Activated CD8-positive, alpha-beta memory T cell treated with anti-CD3 and anti-CD28 coated beads for 1 hour (primary cell): ENCODE results near the gene GPR82.
"Not testable (repeated sequence)": the region's sequence is repeated elsewhere in the genome, so short reads cannot be mapped to it uniquely, and the experiment has no call there.

ENCODE experiments used
- DNase-seq, 2 donors: peaks; one replicate each; pipeline ENCODE4 v3.0.0-alpha.2; 2020; ENCODE audit warnings: low read depth in 1 of 2; ENCODE audit errors: extremely low read depth in 1 of 2

The GPR82 gene, protein sequence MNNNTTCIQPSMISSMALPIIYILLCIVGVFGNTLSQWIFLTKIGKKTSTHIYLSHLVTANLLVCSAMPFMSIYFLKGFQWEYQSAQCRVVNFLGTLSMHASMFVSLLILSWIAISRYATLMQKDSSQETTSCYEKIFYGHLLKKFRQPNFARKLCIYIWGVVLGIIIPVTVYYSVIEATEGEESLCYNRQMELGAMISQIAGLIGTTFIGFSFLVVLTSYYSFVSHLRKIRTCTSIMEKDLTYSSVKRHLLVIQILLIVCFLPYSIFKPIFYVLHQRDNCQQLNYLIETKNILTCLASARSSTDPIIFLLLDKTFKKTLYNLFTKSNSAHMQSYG

DNA sequence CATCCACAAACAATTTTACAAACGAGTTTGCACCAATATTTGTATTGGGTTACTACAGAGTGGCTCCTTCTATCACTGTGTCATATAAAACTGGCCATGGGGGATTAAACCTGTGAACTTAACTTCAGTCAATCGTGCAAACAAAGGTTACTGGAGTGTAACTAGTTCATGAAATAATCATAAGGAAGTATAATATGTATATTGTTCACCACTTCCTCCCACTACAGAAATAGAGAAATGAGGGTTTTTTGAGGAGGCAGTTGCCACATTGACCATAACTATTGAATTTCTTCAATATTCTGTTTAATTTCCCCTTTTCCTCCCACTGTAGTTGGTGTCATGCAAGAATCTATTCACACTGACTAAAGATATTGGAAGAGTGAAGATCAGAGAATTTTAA lies at the start of gene GPR82:
Gene GPR82, plus strand, starts transcription at position 356 of the 400 bp plus-strand sequence. CDS start 2,846 bp downstream, outside the sequence.
- DNase-seq: no peak

DNA sequence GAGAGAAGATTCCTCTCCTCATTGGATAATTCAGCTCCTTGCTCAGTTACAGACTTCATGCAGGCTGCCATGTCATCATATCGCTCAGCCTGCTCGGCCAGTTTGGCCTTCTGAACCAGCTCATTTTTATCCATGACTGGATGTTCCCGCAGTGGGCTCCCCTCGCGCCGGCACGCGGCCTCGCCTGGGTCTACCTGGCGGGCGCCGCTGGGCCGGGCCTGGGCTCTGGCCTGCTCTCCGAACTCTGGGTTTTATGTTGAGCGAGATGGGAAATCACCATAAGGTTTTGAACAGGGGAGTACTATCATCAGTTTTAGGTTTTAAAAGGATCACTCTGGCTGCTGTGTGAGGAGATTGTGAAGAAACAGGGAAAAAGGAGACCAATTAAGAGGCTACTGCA lies 47.6 kb upstream of the GPR82 start:
- DNase-seq: not testable (repeated sequence)

DNA sequence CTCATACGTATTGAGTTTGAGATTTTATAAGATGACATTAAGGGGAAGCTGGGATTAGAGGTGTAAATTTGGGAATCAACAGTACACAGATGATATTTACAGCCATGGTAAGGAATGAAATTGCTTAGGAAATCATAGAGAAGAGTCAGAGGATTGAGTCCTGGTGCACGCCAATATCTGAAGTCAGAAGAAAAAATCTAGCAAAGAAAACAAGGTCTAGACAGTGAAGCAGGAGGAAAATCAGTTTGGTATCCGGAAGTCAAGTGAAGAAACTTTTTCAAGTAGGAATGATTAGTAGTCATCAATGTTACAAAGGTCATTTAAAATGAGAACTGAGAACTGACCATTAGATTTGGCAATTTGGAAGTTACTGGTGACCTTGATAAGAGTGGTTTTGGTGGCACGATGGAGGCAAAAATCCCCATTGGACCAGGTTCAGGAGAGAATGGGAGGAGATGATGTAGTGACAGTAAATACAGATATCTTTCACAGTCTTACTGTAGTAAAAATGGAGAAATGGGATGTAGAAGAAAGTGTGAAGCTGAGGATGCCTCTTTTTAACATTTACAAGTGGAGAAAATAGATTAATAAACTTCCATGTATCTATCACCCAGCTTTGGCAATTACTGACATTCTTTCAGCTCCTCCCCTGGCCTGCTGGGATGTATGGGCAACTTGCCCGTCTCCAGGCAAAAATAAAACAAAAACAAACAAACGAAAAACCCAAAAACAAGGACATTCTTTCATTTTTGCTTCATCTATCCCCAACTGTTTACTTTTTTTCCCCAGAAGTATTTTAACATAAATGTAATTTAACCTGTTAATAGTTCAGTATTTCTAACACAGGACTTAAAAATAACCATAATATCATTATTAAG lies 46.6 kb upstream of the GPR82 start:
- DNase-seq: no peak

DNA sequence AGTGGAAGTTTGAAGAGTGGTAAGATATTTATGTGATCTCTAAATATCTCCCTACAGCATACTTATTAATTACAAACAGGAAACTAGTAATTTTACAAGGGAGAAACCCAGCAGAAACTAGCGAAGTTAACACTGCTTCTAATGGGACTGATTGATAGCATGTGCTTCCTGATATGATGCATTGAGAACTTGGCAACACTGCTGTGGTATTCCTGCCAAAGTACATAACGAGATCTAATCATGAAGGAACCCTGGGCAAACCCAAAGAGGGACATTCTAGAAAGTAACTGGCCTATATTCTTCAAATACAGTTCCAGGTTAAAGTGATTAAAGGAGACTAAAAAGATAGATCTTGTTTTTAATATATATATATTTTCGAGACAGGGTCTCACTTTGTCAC lies 39.8 kb upstream of the GPR82 start:
- no peak for DNase-seq

DNA sequence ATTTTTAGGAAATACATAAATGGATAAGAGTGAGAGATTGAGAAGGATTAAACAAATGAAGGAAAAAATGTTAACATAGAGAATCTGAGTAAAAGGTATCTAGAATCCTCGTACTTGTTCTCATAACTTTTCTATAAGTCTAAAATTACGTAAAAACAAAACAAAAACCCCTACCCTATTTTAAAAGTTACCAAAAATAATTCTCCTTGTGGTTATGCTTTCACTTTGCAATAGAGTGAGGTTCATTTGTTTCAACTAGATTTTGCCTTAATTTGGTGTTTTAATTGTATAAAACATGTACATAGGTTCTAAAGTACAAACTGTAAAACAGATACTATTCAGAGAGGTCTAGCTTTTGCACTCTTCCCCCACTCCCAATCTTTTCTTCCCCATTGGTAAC lies 39.0 kb upstream of the GPR82 start:
- no peak for DNase-seq

DNA sequence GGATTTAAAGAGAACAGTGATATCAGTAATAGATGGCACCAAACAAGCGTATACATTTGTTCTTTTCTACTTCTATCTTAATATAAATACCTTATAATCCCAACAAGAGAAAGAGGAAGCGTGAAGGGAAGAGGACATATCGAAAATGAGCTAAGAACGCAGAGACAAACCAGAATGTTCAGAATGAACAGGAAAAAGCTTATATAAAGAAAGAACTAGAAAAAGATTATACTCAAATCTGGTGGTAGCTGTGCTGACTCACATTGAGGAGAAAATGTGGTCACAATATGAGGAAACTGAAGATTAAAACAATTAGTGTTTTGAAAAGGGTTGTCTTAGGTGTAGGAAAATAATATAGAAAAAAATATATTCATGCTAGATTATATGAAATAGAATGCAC lies 37.2 kb upstream of the GPR82 start:
- no peak for DNase-seq

DNA sequence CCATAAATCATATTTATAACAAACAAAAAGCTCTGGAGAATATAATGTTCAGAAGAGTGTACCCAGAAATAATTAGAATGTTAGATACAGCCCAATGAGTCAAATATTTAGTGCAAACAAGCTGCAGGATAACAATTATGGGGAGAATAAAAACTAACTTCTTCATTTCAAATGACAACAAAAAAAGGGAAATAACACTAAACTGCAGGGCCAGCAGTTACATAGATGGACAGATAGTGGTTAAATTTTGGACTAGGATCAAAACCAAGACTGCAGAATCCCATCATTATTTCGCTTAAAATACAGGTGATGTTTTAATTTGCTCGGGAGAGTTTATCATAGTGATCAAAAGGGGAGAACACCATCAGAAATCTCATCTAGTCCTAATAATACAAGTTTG lies 35.8 kb upstream of the GPR82 start:
- no peak for DNase-seq

DNA sequence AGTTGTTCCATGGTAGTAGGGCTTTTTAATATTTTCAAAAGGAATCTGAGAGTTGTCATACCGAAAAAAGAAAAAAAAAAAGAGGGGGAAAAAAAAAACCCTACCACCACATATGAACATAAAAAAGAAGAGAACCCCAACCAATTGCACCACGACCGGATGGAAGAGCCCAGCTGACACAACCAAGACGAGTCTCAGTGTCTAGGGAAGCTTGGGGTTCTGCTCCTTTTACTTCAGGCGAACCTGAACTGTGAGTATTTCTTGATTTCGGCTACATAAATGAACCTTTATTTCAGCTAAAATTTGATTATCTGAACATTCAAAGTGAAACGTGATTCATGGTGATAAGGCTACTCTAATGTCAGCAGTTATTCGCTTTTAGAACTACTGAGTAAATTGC lies 35.1 kb upstream of the GPR82 start, which contains the start of gene GPR34:
Gene GPR34, plus strand, starts transcription at position 139 of the 400 bp plus-strand sequence. CDS start 6,661 bp downstream, outside the sequence.
- no peak for DNase-seq

DNA sequence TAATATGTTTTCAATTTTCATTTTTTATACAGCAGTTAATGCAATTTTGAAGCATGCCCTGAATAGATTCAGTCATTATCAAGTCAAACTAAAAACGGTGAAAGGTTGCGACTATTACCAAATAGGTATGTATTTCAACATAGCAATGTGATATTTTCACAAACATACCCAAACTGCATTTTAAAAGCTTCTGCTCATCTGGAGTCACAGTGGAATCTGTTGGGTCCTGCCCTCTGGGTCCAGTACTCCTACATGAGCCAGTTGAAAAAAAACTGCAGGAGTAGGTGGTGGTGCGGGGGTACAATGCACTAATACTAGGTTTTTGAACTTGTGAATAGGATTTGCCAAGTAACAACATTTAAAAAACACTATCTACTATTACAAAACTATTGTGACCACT lies 34.3 kb upstream of the GPR82 start:
- DNase-seq: no peak

DNA sequence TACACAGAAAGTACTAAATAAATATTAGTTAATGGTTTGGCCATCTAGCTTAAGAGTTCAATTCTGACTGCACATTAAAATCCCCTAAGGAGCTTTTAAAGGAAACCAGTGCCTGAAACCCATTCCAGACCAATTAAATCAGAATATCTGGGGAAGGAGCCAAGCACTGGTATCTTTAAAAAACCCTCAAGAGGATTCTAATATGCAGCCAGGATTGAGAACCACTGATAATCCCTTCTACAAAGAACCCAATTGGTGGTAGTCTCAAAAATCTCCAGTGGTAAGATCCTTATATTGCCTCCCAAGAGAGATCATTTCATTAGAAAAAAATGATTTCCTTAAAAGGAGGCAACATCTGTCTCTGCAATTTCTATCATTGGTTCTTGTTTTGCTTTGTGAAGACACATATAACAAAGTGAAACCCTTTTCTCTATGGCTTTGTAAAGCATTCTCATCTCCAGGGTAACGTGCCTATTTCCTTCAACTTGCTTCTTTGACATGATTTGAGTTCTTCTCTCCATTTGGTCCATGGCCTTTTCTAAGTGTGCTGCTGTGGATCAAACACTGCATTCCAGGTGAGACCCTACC lies 31.7 kb upstream of the GPR82 start:
- no peak for DNase-seq

DNA sequence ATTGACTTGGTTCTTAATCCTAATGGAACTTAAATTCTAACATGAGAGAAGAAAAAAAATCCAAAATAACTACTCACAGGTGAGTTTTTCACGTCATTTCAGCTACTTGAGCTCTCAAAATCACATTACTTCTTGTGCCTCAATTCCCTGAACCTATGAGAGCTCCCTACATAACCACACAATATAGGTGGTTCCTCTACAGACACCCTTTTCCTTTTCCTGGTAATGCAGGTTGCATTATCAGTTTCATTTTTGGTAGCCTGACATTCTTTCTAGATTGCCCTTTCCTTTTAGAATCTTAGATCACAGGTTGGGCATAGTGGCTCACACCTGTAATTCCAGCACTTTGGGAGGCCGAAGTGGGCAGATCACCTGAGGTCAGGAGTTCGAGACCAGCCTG lies 31.0 kb upstream of the GPR82 start:
- no peak for DNase-seq

DNA sequence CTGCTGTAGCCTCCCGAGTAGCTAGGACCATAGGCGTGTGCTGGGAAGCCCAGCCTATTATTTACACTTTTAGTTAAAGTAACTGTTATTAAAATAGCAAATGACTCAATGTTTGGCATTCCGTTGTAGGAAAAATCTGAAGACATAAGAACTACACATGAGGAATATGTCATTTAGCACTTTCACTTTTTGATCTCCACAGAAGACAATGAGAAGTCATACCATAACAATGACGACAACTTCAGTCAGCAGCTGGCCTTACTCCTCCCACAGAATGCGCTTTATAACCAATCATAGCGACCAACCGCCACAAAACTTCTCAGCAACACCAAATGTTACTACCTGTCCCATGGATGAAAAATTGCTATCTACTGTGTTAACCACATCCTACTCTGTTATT lies 28.6 kb upstream of the GPR82 start:
- DNase-seq: no peak

DNA sequence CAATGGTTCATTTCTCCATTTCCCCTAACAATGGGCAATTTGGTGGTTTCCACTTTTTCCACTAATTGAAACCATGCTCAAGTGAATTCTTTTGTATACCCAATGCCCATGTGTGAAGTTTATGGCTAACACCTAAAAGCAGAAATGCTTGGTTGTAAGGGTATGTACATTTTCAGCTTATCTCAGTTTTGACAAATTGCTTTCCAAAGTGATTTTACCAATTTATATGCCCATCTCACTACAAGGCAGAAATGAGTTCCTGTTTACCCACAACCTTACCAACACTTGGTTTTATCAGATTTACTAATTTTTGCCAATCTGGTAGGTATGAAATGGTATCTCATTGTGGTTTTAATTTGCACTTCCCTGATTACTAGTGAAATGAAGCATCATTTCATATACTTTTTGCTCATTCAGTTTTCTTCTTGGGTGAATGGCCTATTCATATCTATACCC lies 20.4 kb upstream of the GPR82 start:
- DNase-seq: no peak

DNA sequence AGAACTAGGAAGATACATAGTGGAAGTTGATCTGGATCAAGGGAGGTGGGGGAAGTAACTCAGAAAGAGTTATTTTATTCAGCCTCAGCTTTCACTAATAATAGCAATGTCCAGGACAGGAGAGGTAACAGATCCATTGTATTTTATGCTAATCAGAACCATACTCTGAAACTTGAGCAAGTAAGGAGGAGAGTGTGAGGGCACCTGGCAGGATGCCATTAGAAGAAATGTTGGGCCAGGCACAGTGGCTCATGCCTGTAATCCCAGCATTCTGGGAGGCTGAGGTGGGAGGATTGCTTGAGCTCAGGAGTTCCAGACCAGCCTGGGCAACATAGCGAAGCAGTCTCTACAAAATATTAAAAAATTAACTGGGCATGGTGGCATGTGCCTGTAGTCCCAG lies 18.9 kb upstream of the GPR82 start:
- DNase-seq: no peak

DNA sequence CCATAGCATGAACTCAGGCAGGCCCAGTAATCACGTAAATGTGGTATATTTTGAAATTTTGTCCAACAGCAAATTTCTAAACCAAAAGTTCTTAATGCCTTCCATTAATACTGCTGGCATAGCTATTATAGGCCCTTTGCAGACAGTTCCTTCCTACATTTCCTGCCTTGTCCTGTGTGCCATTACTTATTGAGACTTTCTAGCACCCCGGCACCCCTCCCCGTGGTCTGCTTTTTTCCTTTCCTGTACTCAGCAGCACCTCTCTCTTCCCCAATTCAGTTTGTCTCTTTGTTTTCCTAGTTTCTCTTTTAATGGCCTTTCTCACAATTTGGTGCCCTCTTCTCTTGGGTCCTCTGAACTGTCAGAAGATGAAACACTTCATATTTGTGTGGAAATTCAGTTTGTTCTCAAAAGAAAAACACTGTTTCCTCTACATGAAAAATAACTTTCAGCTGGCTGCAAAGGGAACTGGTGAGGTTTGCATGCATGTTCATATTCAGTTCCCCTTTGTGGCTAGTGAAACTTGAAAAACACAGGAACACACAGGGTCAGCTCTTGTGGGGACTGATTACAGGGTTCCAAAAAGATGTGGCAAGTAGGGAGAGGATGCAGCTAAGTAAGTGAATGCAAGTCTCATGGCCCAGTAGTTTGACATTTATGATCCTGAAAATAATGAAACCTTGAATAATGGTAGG lies 18.2 kb upstream of the GPR82 start:
- no peak for DNase-seq

DNA sequence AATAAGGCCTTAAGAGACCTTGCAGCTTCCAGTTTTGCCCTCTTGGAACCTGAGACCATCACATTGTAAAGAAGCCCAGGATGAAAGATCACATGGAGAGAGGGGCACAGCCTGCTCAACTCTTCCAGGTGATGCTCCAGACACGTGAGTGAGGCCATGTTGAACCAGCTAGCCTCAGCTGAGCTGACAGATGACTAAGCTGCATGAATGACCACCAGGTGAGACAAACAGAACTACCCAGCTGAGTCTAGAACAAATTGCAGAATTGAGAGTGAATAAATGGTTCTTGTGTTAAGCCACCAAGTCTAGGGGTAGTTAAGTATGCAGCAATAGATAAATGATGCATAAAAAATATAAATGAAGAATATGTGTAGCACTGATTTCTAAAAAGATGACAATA lies 16.8 kb upstream of the GPR82 start:
- no peak for DNase-seq

DNA sequence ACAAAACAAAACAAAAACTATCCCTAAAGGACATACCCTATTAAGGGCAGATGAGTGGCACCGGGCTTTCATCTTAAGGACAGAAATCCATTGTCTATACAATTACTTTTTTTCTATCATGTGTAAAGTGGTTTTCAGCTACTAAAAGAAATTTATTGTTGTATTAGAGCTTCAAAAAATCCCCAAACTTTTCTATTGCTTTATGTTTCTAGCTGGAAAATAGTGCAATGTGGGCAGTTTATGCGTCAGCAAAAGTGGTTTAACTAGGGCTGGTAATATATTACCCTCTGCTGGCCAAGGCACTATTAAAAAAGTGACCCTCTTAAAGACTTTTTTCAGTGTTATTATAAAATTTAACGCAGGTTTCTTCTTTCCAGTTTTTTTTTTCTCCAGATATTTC lies 15.5 kb upstream of the GPR82 start:
- DNase-seq: no peak

DNA sequence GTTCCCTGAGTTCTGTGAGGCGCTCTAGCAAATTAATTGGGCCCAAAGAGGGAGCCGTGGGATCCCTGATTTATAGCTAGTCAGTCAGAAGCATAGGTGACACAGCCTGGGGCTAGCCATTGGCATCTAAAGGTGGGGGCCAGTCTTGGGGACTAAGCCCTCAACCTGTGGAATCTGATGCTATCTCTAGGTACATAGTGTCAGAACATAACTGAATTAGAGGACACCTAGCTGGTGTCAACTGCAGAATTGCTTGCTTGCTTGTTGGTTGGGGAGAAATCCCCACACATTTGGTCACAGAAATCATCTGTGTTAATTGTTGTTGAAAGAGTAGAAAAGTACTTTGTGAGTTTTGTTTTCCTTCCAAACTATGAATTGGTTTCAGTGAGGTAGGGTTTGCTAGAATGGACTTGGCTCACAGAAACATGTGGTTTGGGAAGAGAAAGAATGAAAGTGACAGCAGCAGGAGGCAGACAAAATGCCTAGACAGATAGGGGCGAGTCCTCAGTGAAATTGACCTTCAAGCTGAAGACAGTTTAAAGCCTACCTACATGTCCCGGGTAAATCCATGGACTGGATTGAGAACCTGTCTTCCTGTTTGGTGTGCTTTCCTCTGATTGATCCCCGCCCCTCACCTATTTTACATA lies 12.8 kb upstream of the GPR82 start:
- no peak for DNase-seq

DNA sequence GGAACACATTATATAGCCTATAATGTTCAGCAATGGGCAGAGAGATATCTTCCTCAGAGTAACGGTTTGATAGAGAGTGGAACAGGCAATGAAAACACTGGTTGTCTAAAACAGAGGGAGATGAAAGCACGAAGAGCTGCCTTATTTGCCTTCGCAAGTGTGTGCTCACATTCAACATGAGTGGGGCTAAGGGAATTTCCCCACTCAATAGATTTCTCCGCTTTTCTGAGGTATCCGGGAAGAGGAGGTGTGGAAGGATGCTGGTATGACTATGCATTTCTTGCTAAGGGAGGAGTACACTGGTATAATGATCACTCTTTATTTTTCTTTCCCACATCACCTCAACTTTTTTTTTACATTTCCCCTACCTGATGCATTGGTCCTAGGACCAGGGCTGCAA lies 7.8 kb upstream of the GPR82 start:
- no peak for DNase-seq

DNA sequence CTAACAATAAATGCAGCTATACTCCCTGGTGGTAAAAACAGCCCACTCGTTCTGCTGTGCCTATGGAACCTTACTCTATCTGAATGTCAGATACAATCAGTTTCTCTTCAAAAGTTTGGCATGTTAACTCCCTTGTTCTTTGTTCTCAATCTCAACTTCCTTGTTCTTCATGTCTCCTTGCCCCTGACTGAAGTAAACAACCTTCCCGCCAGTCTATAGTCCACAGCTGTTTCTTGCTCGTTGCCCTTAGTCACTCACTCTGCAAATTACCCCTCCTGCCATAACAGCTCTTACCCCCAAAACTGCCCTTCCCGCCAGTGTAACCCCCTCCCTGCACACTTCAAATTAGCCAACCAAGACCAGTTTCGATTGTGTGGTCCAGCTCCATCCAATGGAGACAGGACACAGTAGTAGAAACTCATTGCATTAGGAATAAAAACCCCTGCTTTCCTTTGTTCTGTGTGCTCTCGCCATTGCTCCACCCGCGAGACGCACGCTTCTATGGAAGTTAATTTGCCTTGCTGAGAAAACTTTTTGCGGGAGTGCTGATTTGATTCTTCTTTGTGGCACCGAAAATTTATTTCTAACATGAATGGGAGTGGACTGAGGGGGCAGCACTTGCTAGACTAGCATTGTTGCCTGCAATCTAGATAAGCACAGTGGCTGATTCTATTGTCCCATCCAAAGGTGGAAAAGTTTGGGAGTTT lies 7.1 kb upstream of the GPR82 start:
- DNase-seq: no peak
